CMK (cell line): ENCODE results near the gene FLYWCH2.

Source experiments
- DNase-seq: peaks from one replicate; pipeline ENCODE4 v3.0.0-alpha.2; 2010; ENCODE audit warnings: low read depth

Gene FLYWCH2, protein sequence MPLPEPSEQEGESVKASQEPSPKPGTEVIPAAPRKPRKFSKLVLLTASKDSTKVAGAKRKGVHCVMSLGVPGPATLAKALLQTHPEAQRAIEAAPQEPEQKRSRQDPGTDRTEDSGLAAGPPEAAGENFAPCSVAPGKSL

DNA sequence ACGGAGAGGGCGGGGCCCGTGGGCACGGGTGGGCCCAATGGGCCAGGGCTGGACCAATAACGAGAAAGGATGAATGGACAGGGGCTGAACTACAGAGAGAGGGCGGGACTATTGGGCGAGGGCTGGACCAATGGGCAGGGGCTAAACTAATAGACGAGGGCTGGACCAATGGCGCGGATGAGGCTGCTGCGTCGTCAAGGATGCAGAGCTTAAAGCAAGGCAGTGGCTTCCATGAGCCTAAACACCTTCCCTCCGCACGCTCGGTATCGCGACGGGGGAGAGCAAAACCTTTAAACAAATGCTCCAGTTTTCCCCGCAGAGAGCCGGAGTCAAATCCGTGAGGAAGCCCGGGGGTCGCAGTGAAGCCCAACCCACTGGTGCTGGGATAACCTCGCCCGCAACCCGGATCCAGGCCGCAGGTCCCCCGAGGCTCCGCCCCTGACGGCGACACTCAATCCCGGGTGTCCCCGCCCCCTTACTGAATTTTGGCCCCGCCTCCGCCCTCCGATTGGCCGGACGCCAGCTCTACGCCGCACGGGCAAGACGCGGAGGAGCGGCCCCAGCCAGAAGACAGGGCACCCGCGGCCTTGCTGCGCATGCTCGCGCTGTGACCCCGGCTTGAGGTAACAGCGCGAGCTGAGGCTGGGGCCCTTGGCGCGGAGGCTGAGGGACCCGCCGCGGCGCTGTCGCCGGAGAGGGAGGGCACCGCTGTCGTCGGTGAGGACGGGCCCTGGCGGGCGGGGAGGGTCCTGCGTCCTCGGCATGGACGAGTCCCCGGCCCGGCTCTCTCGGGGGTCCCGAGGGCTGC lies at the start of gene FLYWCH2:
FLYWCH2 (plus strand) TSS at position 566 of the 808 bp plus-strand sequence. CDS start 13,235 bp downstream, outside the sequence.
- peak; percentile 93 for DNase-seq

DNA sequence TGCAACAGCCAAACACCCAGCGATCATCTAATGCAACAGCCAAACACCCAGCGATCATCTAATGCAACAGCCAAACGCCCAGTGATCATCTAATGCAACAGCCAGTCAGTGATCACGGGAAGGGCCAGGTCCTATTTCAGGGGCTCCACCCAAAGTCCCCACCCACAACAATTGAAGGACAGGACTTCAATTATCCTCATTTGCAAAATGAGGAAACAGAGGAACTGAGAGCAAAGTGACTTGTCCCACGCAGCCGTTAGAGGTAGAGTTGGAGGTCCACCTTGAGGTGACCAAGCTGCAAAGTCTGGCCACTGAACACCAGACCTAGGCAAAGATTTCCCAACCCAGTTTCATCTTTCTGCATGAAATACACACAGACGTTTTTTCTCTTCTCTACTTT lies 49.2 kb upstream of the FLYWCH2 start:
- DNase-seq: no peak

DNA sequence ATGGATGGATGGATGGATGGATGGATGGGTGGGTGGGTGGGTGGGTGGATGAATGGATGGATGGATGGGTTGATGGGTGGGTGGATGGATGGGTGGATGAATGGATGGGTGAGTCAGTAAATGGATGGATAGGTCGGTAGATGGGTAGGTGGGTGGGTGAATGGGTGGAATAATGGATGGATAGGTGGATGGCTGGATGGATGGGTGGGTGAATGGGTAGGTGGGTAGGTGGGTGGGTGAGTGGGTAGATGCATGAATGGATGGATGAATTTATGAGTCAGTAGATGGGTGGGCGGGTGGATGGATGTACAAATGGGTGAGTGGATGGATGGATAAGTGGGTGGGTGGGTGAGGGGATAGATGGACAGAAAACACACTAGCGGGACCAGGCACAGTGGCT lies 48.0 kb upstream of the FLYWCH2 start:
- DNase-seq: no peak

DNA sequence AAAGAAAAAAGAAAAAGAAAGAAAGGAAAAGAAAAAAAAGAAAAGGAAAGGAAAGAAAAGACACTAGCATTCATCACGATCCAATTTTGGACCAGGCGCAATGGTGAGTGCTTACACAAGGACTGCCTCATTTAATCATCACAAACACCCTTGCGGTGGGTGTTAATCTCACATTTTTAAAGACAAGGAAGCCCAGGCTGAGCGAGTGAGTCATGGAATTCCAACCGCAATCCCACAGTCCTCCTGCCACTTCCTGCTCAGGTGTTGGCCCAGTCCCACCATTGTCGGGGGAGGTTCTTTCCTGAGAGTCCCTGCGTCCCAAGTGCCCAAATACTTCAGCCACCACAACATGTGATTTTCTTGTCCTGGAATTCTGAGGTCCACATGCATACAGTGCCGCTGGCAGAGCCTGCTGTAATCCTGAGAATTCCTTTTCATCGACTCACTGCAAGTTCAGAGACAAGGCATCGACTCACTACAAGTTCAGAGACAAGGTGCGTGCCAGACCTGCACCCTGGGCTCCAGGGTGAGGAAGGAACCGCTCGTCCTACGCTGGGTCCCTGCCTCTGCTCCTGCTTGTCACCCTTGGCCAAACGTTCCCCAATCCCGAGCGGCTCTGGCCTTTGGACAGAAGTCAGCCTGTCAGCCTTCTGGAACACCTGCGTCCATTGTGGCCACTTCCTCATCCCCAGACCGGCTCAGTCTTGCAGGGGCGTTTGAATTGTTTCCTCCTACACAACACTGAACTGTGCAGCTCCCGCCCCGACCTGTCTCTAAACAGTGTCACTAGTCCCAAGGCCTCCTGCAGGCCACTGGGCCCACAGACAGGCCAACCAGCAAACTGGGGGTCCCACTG lies 47.1 kb upstream of the FLYWCH2 start:
- DNase-seq: no peak

DNA sequence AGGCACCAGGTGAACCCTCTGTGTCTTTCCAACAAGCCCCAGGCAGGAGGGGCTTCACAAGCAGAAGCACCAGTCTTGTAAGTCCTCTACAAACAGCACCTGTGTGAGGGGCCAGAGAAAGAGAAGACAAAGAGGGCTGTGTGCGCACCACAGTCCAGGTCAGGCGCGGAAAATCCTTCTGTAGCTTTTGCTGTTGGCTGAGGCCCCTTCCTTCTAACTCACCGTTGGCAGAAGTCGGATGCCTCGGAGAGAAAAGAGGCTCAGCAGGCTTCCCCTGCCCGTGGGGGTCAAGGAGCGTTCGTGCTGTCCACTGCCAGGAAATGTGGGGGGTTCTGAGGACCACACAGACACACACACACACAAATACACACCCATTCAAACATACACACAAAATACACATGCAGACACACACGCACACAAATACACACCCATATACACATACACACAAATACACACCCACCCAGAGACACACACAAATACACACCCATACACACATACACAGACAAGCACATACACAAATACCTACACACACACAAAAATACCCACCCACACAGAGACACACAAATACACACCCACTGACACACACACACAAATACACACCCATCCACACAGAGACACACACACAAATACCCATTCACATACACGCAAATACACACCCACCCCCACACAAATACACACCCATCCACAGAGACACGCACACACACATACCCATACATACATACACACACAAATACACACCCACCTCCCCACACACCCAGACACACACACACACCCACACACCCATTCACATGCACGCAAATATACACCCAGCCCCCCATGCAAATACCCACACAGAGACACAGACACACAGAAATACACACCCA lies 46.1 kb upstream of the FLYWCH2 start:
- DNase-seq: no peak

DNA sequence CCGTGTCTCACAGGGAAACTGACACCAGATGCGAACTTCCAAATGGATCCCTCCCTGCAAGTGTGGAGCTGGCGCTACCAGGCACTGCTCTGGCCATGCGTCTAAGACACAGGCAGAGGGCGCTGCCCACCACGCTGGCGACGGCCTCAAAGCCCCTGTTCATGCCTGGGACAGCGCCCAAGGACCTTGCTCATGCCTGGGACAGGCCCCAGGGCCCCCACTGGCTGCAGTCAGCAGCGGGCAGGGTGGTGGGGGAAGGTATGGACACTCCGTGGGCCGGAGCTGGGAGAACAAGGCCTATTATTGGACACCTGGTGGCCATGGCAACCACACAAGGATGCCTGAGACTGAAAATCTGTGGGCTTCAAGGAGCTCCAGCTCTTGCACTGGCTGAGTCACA lies 44.1 kb upstream of the FLYWCH2 start:
- no peak for DNase-seq

DNA sequence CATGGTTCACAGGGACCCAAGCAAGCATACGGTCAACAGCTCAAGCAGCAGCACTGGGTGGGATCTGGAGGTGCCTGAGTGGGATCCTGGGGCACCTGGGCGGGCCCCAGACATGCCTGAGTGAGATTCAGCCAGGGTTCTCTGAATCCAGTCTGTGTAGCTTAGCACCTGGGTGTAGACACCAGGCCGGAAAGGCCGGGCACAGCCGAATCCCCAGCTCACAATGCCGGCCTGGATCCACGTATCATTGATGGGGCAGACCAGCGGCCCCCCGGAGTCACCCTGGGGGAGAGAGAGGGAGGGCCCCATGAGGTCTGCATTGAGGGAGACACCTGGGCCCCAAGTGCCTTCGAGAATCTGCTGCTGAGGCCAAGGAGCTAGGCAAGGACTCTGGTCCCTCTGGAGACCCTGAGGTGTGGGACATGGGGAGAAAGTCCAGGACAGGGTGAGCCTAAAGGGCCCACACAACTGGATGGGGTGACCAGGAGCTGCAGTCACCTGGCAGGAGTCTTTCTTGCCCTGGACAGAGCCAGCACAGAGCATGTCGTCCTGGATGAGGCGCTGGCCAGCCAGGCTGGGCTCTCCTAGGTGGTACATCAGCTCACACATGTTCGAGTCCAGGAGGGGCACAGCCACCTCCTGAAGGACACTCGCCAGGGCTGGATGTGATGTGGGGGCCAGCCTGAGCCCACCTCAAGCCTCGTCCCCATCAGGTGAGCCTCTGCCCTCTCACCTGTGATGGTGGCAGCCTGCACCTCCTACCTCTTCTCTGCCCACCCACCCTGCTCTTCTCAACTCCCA lies 43.2 kb upstream of the FLYWCH2 start:
- DNase-seq: no peak

DNA sequence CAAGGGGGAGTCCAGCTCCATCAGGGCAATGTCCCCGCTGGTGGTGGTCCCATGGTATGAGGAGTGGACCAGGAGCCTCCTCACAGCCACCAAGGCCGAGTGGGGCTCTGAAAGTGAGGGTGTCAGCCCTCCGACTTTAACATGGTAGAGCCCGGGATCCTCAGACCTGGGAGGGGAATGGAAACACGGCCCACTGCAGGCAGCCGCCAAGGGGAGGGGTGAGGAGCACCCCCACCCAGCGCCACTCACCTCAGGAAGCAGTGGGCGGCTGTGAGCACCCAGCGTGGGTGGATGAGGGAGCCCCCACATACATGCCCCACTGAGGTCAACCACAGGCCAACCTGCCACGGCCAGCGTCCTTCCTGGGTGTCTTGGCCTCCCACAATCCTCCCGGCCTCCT lies 42.1 kb upstream of the FLYWCH2 start:
- DNase-seq: no peak

DNA sequence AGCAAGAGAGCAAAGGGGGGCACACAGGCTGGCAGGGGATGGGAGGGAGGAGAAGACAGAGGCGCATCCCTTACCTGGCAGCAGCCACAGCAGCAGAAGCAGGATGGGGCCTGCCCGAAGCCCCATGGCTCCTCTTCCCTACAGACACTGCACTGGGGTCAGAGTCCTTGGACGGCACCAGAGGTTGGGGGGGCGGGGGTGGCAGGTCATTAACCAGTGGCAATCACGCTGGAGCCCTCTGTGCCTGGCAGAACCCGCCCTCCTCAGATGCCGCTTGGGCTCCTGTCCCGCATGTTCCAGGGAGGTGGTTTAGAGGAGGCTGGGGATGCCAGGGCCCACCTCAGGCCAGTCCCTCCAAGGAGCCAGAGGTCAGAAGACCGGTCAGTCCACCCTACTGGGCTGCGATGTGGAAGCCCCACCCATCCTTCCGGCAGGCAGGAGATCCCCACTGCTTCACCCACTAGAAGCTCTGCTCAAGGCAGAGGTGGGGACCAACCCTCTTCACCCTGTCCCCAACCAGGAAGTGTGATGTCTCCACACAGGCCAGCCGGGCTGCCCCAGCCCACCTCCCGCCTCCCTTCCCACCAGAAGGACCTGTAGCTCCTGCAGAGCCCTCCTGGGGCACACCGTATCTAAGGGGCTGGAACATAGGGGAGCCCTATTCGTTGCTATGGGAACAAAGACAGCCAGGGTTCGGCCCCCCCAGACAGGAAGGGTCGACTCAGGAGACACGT lies 41.2 kb upstream of the FLYWCH2 start:
- DNase-seq: peak; percentile 66

DNA sequence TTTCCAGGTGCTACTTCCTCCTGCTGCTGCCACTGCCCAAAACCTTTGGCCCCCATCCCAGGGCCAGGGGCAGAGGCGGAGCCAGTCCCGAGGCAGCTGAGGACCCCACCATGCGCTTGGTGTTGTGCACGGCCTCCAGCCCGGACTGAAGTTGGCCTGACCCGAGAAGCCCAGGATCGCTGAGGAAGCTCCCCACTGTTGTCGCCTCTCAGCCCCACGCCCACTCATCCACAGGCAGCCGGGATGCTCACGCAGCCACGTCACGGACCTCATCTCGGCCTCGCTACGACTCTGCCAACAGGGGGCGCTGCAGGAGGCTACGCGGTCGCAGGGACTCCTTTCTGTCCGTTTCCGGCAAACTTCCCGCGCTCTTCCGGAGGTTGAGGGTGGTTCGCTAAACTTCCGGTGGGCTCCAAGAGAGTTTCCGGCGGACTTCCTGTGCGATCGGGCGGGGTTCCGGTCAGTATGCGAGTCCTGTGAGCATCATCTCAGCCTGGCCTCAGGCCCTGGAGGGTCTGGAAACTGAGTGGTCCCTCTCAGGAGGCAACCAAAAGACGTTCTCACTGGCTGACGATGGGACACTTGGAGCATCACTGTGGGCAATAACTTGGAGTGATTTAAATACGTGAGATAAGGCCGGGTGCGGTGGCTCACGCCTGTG lies 40.5 kb upstream of the FLYWCH2 start:
- DNase-seq: peak; percentile 93

DNA sequence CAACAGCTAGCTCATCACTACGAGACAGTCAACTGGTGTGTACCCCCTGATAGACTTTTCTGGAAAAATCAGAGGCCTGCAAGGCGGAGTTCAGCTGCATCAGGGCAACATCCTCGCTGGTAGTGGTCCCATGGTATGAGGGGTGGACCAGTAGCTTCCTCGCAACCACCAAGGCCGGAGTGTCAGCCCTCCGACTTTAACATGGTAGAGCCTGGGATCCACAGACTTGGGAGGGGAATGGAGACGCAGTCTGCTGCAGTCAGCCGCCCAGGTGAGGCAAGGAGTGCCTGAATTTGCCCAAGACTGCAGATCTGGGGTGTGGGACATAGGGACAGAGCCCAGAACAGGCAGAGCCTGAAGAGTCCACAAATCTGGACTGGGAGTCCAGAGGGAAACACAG lies 39.5 kb upstream of the FLYWCH2 start:
- no peak for DNase-seq

DNA sequence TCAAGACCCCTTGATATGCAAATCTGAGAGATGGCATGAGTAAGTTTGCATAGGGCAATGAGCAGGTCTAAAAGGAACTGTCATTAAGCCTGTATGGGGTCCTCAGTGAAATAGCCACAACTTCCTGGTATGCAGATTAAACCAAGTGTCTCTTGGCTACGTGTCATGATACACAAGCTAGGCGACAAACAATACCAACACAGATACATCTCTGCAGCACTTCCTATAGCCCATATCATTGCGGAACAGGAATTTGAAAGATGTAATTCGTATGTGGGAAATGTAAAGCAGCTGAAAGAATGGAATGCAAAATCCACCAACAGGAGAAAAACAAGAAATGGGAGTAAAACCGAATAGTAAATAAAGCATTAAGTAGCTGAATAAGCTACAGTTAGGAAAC lies 37.9 kb upstream of the FLYWCH2 start:
- DNase-seq: peak; percentile 74

DNA sequence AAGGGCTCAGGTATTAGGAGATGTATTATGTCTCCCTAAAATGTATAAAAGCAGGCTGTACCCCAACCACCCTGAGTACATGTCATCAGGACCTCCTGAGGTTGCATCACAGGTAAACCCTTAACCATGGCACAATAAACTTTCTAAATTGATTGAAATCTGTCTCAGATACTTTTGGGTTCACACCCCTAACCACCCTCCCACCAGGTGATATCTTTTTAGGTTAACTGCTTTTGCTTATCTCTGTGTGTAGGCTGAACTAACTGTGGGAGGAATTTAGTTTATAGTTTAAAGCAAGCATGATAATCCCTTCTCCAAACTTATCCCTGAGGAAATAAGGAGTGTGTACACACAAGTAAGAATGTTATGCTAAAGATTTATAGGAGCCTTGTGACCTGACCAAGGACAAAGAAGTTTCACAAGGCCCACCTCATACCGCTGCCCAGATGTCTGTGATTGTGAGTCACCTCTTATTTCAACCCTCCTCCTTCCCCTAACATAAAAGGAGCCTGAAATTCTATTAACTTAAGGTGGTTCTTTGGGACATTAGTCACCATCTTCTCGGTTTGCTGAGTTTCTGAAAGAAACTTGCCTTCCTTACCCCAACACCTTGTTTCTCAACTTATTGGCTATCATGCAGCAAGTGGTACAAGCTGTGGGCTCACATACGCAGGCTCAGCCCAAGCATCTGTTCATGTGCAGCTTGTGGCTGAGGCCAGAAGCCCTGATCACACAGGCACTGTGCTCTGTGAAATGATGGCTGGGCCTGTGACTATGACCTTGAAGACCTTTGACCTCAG lies 36.3 kb upstream of the FLYWCH2 start:
- DNase-seq: no peak

DNA sequence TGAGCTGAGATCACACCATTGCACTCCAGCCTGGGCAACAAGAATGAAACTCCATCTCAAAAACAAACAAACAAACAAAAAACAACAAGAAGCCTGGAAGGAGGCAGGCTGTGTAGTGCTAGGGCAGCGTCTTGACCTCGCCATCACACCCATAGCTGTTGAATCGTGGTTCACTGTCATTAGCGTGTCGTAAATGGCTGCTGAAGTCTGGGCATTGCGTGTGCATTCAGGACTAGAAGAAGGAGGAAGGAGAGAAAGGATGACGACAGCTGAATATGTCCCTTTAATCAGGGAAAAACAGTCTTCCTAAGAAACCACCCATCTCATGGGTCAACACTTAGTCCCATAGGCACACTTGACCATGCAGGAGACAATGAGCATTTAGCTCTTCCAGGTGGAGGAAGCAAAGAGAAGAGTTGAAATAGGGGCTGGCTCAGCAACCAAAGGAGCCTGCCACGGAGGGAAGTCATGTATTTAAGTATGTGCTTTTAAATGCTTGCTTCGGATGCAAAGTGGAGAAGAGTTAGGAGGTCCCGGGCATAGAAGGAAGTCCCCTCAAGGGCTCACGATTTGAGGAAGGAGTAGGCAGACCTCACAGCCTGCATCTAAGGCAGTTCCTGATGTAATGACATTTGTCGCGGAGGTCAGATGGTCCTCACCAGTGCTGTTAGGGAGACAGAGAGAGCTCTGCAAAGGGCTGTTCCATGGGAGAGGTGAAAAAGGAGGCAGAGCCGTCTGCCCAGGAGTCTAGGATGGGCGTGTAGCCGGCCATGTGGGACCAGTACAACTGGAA lies 33.9 kb upstream of the FLYWCH2 start:
- no peak for DNase-seq

DNA sequence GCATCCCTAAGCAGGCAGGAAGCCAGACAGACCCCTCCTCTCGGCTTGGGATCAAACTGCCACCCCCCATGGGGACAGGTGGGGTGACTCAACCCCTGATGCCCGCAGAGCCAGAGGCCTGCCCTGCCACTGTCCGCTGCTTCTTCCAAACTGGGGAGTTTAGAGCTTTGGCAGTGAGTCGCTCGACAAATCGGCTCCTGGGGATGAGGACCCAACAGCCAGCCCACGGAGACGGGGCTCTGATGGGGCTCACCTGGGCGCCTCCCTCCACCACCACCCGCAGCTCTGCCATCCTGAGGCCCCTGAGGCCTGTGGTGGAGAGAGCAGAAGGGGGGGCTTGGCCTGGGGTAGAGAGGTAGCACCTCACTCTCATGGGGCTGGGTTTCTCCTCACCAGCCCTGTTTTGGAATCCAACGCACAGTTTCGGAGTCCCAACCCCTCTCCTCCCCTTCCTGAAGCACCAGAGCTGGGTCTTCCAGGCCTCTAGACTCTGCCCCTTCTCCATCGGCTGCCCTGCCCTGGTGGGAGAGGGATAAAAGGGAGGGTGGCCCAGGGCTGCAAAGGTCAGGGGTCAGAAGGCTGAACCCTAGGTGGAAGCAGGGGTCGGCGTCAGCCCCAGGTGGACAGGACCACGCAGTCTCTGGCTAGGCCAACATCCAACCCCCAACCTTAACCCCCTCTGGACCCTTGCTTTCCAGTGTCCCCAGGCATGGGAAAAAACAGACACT lies 30.8 kb upstream of the FLYWCH2 start:
- no peak for DNase-seq

DNA sequence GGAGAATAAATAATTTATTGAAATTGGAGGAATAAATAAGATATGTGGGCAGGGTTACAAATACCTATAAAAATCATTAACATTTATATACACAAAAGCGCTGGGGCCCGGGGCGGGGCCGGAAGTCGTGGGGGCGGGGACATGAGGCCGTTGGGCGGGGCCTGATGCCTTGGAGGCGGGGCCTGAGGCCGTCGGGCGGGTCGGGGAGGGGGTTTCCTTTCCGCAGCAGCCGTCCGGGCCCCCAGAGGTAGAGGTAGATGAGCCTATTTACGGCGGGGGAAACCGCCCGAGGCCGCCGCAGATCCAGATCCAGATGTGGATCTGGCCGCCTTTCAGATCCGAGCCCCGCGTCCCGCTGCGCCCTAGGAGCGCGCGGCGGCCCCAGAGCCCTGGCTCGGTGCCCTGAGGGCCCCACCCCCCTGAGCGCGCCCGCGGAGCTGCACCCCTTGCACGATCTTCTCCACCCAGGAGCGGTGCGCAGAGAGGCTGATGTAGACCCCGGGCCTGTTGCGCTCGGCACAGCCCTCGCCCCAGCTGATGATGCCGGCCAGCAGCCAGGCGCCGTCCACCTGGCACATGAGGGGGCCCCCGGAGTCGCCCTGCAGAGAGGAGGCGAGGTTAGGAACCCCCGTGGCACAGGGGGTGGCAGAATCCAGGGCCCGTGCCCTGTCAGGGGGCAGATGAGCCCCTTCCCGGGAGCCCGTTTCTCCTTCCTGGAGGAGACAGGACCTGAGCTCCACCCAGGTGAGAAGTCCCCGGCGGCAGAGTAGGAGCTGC lies 30.1 kb upstream of the FLYWCH2 start:
- no peak for DNase-seq
